ENCODE results near the gene FBXL13.
"Not testable (repeated sequence)": the region's sequence is repeated elsewhere in the genome, so short reads cannot be mapped to it uniquely, and the experiment has no call there.

Gene FBXL13

GRCh38 chr7:103009466-103010185, 65.0 kb downstream of the FBXL13 start:
- Histone ChIP-seq H3K4me1 (ENCODE audit: control insufficient read depth in 1 of 2, insufficient read depth in 1 of 2, low read depth in 1 of 2, low read length in 1 of 2) (no peaks in the 10 kb centered on the region), H3K27ac (no peak overlapping the region), H3K36me3 (no peaks in the 10 kb centered on the region), H3K4me3 (ENCODE audit: low read depth in 1 of 2, low read length in 1 of 2) (no peak overlapping the region), H3K27me3 (no peaks in the 10 kb centered on the region), H3K9me3 (no peaks in the 10 kb centered on the region)
- TF ChIP-seq CTCF (IDR thresholded peaks at IDR 0.05) = no peak

- TF ChIP-seq CTCF (IDR thresholded peaks at IDR 0.05) = no peak
- no peaks in the 10 kb centered on the region for H3K27me3 ChIP-seq
- H3K4me1 ChIP-seq (ENCODE audit: control insufficient read depth in 1 of 2, insufficient read depth in 1 of 2, low read depth in 1 of 2, low read length in 1 of 2) = no peaks in the 10 kb centered on the region
- no peaks in the 10 kb centered on the region for H3K36me3 ChIP-seq
- H3K4me3 ChIP-seq (ENCODE audit: low read depth in 1 of 2, low read length in 1 of 2) = no peak overlapping the region
- peaks cover 3% of the 10 kb centered on the region for H3K9me3 ChIP-seq
- no peak overlapping the region for H3K27ac ChIP-seq
These were observed 71.6 kb downstream of the FBXL13 start for GRCh38 chr7:103003004-103003403.

- TF ChIP-seq CTCF (IDR thresholded peaks at IDR 0.05) = no peak
- no peak overlapping the region for H3K27ac ChIP-seq
- H3K9me3 ChIP-seq = peaks cover 3% of the 10 kb centered on the region
- H3K27me3 ChIP-seq = no peaks in the 10 kb centered on the region
- H3K4me3 ChIP-seq (ENCODE audit: low read depth in 1 of 2, low read length in 1 of 2) = no peak overlapping the region
- no peaks in the 10 kb centered on the region for H3K4me1 ChIP-seq (ENCODE audit: control insufficient read depth in 1 of 2, insufficient read depth in 1 of 2, low read depth in 1 of 2, low read length in 1 of 2)
- no peaks in the 10 kb centered on the region for H3K36me3 ChIP-seq
These were observed 73.4 kb downstream of the FBXL13 start for GRCh38 chr7:103001210-103001609.

GRCh38 chr7:102996957-102997356, 77.6 kb downstream of the FBXL13 start:
- Histone ChIP-seq H3K4me3 (ENCODE audit: low read depth in 1 of 2, low read length in 1 of 2) (no peak overlapping the region), H3K27ac (no peak overlapping the region), H3K9me3 (no peaks in the 10 kb centered on the region), H3K27me3 (no peaks in the 10 kb centered on the region), H3K4me1 (ENCODE audit: control insufficient read depth in 1 of 2, insufficient read depth in 1 of 2, low read depth in 1 of 2, low read length in 1 of 2) (peaks cover 20 to 22% of the 10 kb centered on the region in 2 experiments), H3K36me3 (no peaks in the 10 kb centered on the region)
- no peak for TF ChIP-seq CTCF (IDR thresholded peaks at IDR 0.05)

GRCh38 chr7:102995609-102996008, 79.0 kb downstream of the FBXL13 start:
- H3K36me3 ChIP-seq; H3K27me3 ChIP-seq; H3K9me3 ChIP-seq; H3K27ac ChIP-seq; H3K4me3 ChIP-seq (ENCODE audit: low read depth in 1 of 2, low read length in 1 of 2): not testable (repeated sequence)
- H3K4me1 ChIP-seq (ENCODE audit: control insufficient read depth in 1 of 2, insufficient read depth in 1 of 2, low read depth in 1 of 2, low read length in 1 of 2) = peaks cover 33 to 35% of the 10 kb centered on the region in 2 experiments

GRCh38 chr7:102994567-102994966, 80.0 kb downstream of the FBXL13 start:
- Histone ChIP-seq H3K27ac (no peak overlapping the region), H3K4me3 (ENCODE audit: low read depth in 1 of 2, low read length in 1 of 2) (no peak overlapping the region)

More at GRCh38 chr7:102994567-102994966, 80.0 kb downstream of the FBXL13 start:
- no peak for TF ChIP-seq CTCF (IDR thresholded peaks at IDR 0.05)
- Histone ChIP-seq H3K4me1 (ENCODE audit: control insufficient read depth in 1 of 2, insufficient read depth in 1 of 2, low read depth in 1 of 2, low read length in 1 of 2) (peaks cover 44 to 46% of the 10 kb centered on the region in 2 experiments), H3K36me3 (no peaks in the 10 kb centered on the region), H3K27me3 (no peaks in the 10 kb centered on the region), H3K9me3 (no peaks in the 10 kb centered on the region)
